Effector CD4-positive, alpha-beta T cell (primary cell): ENCODE measurements around the gene TAC3.
"Not testable (repeated sequence)": the region's sequence is repeated elsewhere in the genome, so short reads cannot be mapped to it uniquely, and the experiment has no call there.

Source experiments
- DNase-seq: peaks from one replicate; pipeline ENCODE4 v3.0.0-alpha.2; 2020

TAC3 gene

DNA sequence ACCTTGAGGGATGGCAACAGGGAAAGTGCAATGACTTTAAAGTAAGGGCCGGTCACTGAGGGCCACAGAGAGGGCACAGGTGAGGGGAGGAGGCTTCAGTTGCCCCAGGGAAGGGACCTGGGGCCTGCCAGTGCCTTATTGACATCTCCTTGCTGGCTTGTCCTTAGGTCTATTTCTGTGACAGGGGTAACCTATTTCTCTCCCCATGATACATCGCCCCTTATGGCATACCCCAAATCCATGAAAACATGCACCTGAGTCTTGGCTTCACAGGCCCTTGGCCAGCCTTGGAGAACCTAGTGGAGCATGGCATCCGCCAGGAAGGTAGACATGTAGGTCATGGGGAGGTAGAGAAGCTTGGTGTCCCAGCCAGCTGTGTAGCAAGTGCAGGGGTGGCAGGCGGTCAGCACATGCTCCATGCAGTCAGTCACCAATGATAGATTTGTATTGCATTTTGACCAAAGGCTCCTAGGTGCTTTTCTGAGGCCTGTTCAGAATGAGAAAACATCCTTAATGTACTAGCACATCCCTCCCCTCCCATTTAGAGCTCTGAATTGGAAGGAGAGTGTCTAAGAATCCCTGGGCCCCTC is 35.3 kb downstream of the TAC3 start:
- no peak for DNase-seq

DNA sequence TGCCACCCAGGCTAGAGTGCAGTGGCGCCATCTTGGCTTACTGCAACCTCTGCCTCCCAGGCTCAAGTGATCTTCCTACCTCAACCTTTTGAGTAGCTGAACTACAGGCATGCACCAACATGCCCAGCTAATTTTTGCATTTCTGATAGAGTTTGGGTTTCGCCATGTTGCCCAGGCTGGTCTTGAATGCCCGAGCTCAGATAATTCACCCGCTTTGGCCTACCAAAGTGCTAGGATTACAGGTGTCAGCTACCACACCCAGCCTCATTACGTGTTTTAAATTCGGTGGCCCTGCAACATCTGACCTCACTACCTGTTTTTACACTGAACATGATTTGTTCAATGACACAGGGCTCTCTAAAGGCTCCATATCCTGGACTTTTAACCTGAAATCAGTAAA is 36.1 kb downstream of the TAC3 start:
- DNase-seq = no peak

DNA sequence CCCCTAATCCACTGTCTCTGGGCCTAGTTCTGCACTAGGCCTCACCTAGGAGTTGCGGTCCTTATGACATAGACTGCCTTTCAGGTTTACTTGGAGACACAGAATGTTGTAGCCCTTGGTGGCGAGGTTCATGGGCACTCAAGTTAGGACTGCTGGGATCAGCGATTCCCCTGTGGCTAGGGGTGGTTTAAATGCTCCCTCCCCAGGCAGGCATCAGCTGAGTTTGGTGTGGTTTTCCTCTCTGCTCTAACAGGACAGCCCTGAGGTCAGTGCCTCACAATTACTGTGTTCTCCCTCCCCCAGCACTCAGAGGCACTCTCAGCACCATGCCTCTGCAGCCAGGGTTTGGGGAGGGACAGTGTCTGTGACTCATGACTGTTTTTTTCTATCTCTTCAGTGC is 36.7 kb downstream of the TAC3 start:
- no peak for DNase-seq

DNA sequence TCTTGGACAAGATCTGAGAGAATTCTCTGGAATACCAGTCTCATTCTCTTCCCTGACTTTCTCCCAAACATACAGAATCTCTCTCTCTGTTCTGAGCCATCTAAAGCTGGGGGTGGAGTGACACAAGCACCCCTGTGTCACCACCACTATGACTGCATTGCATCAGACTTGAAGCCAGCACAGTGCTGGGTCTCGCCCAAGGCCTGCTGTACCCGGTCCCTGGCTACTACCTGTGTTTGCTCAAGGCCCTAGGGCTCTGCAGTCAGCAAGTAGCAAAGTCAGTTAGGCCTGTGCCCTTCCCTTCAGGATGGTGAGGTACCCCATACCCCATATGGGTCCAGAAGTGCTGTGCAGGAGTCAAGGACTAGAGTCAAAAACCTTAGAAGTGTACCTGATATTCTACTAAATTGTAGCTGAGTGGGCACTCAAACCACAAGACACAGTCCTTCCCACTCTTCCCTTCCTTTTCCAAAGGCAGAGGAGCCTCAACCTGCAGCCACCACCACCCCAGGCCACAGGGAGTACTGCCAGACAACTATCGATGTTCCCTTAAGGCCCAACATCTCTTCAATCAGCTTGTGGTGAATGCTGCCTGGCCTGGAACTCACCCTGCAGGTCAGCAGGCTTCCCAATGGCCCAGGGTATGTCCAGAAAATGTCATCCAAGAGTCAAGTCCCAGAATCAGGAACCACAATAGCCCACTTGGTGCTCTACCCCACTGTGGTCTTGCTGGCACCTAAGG is 37.8 kb downstream of the TAC3 start:
- no peak for DNase-seq

DNA sequence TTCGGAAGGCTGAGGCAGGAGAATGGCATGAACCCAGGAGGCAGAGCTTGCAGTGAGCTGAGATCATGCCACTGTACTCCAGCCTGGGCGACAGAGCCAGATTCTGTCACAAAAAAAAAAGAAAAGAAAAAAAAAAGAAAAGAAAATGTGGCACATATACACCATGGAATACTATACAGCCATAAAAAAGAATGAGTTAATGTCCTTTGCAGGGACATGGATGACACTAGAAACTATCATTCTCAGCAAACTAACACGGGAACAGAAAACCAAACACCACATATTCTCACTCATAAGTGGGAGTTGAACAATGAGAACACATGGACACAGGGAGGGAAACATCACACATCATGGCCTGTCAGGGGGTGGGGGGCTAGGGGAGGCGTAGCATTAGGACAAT is 39.0 kb downstream of the TAC3 start:
- DNase-seq = not testable (repeated sequence)

DNA sequence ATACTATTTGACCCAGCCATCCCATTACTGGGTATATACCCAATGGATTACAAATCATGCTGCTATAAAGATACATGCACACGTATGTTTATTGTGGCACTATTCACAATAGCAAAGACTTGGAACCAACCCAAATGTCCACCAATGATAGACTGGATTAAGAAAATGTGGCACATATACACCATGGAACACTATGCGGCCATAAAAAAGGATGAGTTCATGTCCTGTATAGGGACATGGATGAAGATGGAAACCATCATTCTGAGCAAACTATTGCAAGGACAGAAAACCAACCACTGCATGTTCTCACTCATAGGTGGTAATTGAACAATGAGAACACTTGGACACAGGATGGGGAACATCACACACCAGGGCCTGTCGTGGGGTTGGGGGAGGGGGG is 42.1 kb downstream of the TAC3 start:
- DNase-seq = not testable (repeated sequence)

DNA sequence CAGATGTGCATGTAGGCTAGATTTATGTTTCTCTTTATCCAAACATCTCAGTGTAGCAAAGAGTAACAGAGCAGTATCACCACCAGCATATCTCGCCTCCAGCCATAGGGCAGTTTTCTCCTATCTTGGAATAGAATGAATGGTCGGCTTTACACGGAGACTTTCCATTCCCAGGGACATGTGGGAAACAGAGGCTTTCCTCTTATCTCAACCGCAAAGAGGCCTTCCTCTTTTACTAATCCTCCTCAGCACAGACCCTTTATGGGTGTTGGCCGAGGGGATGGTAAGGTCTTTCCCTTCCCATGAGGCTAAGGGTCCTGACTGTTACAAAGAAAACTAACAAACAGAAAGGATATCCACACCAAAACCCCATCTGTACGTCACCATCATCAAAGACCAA is 47.4 kb downstream of the TAC3 start:
- DNase-seq = not testable (repeated sequence)

DNA sequence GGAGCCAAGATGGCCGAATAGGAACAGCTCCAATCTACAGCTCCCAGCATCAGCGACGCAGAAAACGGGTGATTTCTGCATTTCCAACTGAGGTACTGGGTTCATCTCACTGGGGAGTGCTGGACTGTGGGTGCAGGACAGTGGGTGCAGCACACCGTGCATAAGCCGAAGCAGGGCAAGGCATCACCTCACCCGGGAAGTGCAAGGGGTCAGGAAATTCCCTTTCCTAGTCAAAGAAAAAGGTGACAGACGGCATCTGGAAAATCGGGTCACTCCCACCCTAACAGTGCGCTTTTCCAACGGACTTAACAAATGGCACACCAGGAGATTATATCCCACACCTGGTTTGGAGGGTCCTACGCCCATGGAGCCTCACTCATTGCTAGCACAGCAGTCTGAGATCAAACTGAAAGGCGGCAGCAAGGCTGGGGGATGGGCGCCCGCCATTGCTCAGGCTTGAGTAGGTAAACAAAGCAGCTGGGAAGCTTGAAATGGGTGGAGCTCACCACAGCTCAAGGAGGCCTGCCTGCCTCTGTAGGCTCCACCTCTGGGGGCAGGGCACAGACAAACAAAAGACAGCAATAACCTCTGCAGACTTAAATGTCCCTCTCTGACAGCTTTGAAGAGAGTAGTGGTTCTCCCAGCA is 50.2 kb downstream of the TAC3 start:
- not testable (repeated sequence) for DNase-seq

DNA sequence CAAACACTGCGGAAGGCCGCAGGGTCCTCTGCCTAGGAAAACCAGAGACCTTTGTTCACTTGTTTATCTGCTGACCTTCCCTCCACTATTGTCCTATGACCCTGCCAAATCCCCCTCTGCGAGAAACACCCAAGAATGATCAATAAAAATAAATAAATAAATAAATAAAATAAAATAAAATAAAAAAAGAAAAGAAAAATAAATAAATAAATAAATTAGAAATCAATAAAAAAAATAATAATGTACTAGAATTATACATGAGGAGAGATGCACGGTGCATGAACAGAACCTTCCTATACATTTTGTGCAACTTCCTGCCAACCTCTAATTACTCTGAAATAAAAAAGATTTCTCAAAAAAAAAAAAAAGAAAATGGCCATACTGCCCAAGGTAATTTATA is 51.2 kb downstream of the TAC3 start:
- DNase-seq = not testable (repeated sequence)

DNA sequence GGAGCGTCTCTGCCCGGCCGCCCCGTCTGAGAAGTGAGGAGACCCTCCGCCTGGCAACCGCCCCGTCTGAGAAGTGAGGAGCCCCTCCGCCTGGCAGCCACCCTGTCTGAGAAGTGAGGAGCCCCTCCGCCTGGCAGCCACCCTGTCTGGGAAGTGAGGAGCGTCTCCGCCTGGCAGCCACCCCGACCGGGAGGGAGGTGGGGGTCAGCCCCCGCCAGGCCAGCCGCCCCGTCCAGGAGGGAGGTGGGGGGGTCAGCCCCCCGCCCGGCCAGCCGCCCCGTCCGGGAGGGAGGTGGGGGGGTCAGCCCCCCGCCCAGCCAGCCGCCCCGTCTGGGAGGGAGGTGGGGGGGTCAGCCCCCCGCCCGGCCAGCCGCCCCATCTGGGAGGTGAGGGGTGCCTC is 52.8 kb downstream of the TAC3 start:
- not testable (repeated sequence) for DNase-seq

DNA sequence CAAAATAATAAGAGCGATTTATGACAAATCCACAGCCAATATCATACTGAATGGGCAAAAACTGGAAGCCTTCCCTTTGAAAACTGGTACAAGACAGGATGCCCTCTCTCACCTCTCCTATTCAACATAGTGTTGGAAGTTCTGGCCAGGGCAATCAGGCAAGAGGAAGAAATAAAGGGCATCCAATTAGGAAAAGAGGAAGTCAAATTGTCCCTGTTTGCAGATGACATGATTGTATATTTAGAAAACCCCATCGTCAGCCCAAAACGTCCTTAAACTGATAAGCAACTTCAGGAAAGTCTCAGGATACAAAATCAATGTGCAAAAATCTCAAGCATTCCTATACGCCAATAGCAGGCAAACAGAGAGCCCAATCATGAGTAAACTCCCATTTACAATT is 54.1 kb downstream of the TAC3 start:
- DNase-seq = not testable (repeated sequence)
